K562 (cell line): Measurements from ENCODE around the gene EVL. TPM values are rescaled to one million over a fixed set of nuclear protein-coding genes. Genes with fewer than 3 reads are reported as not detected.

Experiments
- ATAC-seq: fragments of 200-7000 bp; cut with Tn5 transposase; 3 replicates; pipeline ENCODE4 v1.9.1; 2020; ENCODE audit warnings: moderate library complexity
- BruUV-seq: library from RNA; stranded (reverse); fragments of 400-500 nt; replicated peaks from 2 replicates; lab custom pipeline; 2021; lab: Mats Ljungman, UMichigan
- CTCF ChIA-PET: fragments of 300-600 bp; formaldehyde crosslinking; extraction: SDS; loops from one replicate; lab custom pipeline; 2021; ENCODE audit warnings: low intra/inter-chr PET ratio; lab: Yijun Ruan, JAX
- POLR2A ChIA-PET: fragments of 300-600, 350-650 bp; sonication (Branson Sonifier 250); formaldehyde crosslinking; extraction: SDS; loops from one replicate; lab custom pipeline; 2021; ENCODE audit warnings: antibody characterized with exemption, inconsistent platforms; lab: Yijun Ruan, JAX
- DNase-seq, 4 experiments: peaks; one replicate each; pipeline versions ENCODE4 v3.0.0 to v3.0.0-alpha.2; 2011 to 2018; ENCODE audit warnings: low spot score in 3 of 4, mixed read lengths in 3 of 4; ENCODE audit errors: extremely low read depth in 1 of 4
- FAIRE-seq: peaks from 2 replicates; lab custom pipeline; 2011; peaks lifted over from hg19 to GRCh38; lab: Jason Lieb, UNC
- H2AFZ ChIP-seq: 2 replicates; pipeline ENCODE4 v1.6.0; 2011; ENCODE audit warnings: low read depth, low read length, control low read depth, inconsistent platforms
- H3K27ac ChIP-seq: fragments of 200-600 bp; 3 replicates; pipeline ENCODE4 v1.8.0; 2011; ENCODE audit warnings: low read depth, mild to moderate bottlenecking, control low read depth, inconsistent platforms, low read length, moderate library complexity, mixed read lengths; ENCODE audit errors: extremely low read depth
- H3K27me3 ChIP-seq, 2 experiments: fragments of 300-600 bp in 1 of 2; 2 replicates in 1 of 2; 3 replicates in 1 of 2; pipeline versions ENCODE4 v1.6.0 to v1.8.0; 2011; ENCODE audit warnings: inconsistent platforms in 2 of 2, low read length in 2 of 2, mild to moderate bottlenecking in 1 of 2, mixed read lengths in 1 of 2, moderate library complexity in 1 of 2; ENCODE audit not compliant: control insufficient read depth in 2 of 2, insufficient read depth in 2 of 2
- H3K36me3 ChIP-seq: fragments of 300-600 bp; 3 replicates; pipeline ENCODE4 v1.8.0; 2011; ENCODE audit warnings: mild to moderate bottlenecking, low read length, inconsistent platforms; ENCODE audit not compliant: control insufficient read depth, insufficient read depth
- H3K4me1 ChIP-seq, 2 experiments: fragments of 200-600 bp in 1 of 2; replicated peaks in 1 of 2; 2 replicates in 1 of 2; 3 replicates in 1 of 2; pipeline versions ENCODE4 v1.5.1 to v1.8.0; 2011; ENCODE audit warnings: inconsistent platforms in 2 of 2, low read length in 2 of 2, mild to moderate bottlenecking in 1 of 2, mixed read lengths in 1 of 2, moderate library complexity in 1 of 2; ENCODE audit not compliant: control insufficient read depth in 2 of 2, insufficient read depth in 2 of 2
- H3K4me2 ChIP-seq: 2 replicates; pipeline ENCODE4 v1.6.1; 2011; ENCODE audit warnings: low read length, control low read depth, inconsistent platforms, mixed read lengths; ENCODE audit not compliant: insufficient read depth
- H3K4me3 ChIP-seq: fragments of 200-600 bp; sonication (generic), shearing (Covaris generic); 2 replicates; pipeline ENCODE4 v1.5.1; 2016; ENCODE audit warnings: control low read depth, inconsistent platforms
- H3K79me2 ChIP-seq: fragments of 200-600 bp; 3 replicates; pipeline ENCODE4 v1.8.0; 2011; ENCODE audit warnings: low read length, inconsistent platforms; ENCODE audit not compliant: control insufficient read depth, insufficient read depth
- H3K9ac ChIP-seq, 2 experiments: 2 replicates each; pipeline versions ENCODE4 v1.6.0 to v1.6.1; 2011; ENCODE audit warnings: low read depth in 2 of 2, low read length in 2 of 2, control low read depth in 1 of 2, inconsistent platforms in 1 of 2, mild to moderate bottlenecking in 1 of 2, mixed read lengths in 1 of 2; ENCODE audit not compliant: insufficient read depth in 1 of 2
- H3K9me1 ChIP-seq: one replicate; pipeline ENCODE4 v1.6.0; 2011; ENCODE audit warnings: inconsistent platforms, mild to moderate bottlenecking, low read length, moderate library complexity; ENCODE audit not compliant: control insufficient read depth, insufficient read depth
- H3K9me3 ChIP-seq: replicated peaks from 2 replicates; pipeline ENCODE4 v1.5.1; 2011; ENCODE audit warnings: low read depth, low read length, inconsistent platforms; ENCODE audit not compliant: control insufficient read depth, insufficient read depth
- H4K20me1 ChIP-seq: replicated peaks from 2 replicates; pipeline ENCODE4 v1.6.1; 2011; ENCODE audit warnings: low read length, inconsistent platforms, mixed read lengths; ENCODE audit not compliant: control insufficient read depth, insufficient read depth
- C11orf30 ChIP-seq: fragments of 450-650 bp; IDR thresholded peaks from 2 replicates; pipeline ENCODE4 v1.6.1; 2016; ENCODE audit warnings: low read depth, mild to moderate bottlenecking
- WGBS: fragments of 100-300 bp; shearing (Covaris generic); methylation state at CpG from one replicate; pipeline ENCODE4 v1.1.6; 2016; ENCODE audit warnings: low coverage, mixed read lengths; ENCODE audit not compliant: insufficient coverage; ENCODE audit errors: missing lambda C conversion rate; 5-methylcytosine and 5-hydroxymethylcytosine counted together
- in situ Hi-C: fragments of 300-500 bp; cut with MboI; formaldehyde crosslinking; loops from 4 replicates; pipeline ENCODE4 v1.15.0; 2018; ENCODE audit warnings: inconsistent platforms, mixed read lengths
- intact Hi-C: fragments of 100-400 bp; cut with micrococcal nuclease; formaldehyde crosslinking; loops from 2 replicates; pipeline ENCODE4 v1.14.2; 2022
- polyA plus RNA-seq, 8 experiments: library from polyadenylated mRNA; depleted of rRNA in 4 of 8; stranded (reverse) in 5 of 8; unstranded in 3 of 8; fragments of >200 nt; fragmentation: Nextera tagmentation in 2 of 8; fragmentation: Illumina TruSeq in 1 of 8; extraction: Ambion mirVana in 2 of 8; extraction: Trizol in 1 of 8; gene quantifications; 2 replicates each; pipeline versions ENCODE4 v1.2.1 to v1.2.3, GENCODE V29; 2011 to 2014; ENCODE audit warnings: inconsistent platforms in 1 of 8, missing spikeins in 1 of 8
- total RNA-seq, 7 experiments: library from RNA; depleted of rRNA in 6 of 7; stranded (reverse); fragments of >200 nt in 6 of 7; fragmentation: Illumina TruSeq in 2 of 7; extraction: Trizol in 2 of 7; gene quantifications; 2 replicates each; pipeline versions ENCODE4 v1.2.1 to v1.2.3, GENCODE V29; 2011 to 2021; ENCODE audit warnings: low replicate concordance in 1 of 7
- TF ChIP-seq, protein P1 (sequence below), 2 experiments: fragments of 450-650 bp in 1 of 2; sonication (generic) in 1 of 2; formaldehyde crosslinking in 1 of 2; IDR thresholded peaks in 1 of 2; conservative IDR thresholded peaks in 1 of 2; 2 replicates each; pipeline versions ENCODE4 v1.6.1 to v1.8.1; 2016 to 2023; ENCODE audit warnings: mild to moderate bottlenecking in 2 of 2, moderate library complexity in 2 of 2, inconsistent platforms in 1 of 2, missing genetic modification reagents in 1 of 2

EVL gene
- total and polyA plus RNA-seq, 9 of the 15 experiments (the other 6 are each of a cell fraction or from before 2014, with no cell fraction given), result 2.9 to 43.4 (median 23.9) TPM

DNA sequence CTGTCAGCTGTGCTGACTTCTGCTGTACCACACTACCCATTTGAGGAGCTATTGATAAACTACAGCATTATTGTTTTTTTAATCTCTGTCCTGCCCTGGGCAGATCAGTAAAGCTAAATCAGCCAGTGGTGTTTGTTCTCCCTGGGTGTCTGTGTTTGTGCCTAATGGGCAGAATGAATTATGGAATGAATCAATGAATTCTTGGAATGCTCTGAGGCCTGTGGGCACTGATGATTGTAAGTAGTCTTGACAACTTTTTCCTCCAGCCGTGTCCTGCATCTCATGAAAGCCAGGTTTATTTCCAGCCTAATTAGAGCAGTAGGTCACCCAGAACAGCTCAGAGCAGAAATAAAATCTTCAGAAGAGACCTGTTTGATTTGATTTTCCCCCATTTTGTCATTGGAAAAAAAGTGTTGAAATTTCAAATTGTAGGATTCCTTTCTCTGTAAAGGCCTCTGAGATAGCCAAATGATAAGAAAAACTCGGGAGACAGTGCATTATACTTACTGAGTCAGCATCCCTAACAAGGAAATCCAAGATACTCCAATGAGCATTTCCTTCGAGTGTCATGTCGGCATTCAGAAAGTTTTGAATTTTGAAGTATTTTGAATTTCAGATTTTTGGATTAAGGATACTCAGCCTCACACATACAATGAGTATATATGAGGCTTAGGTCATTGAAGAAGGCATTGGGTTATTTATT is 19.4 kb upstream of the EVL start:
- intact Hi-C loops, result no loop called here
- H3K4me3 ChIP-seq, result no peak overlapping the region
- in situ Hi-C loops, result no loop called here
- peaks cover 3 to 11% of the 10 kb centered on the region in 2 experiments; a peak in 2 of 5 replicates for H3K4me1 ChIP-seq
- TF ChIP-seq, protein P1, sequence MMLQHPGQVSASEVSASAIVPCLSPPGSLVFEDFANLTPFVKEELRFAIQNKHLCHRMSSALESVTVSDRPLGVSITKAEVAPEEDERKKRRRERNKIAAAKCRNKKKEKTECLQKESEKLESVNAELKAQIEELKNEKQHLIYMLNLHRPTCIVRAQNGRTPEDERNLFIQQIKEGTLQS (IDR thresholded peaks at IDR 0.05), result no peak
- TF ChIP-seq, protein P1 (CRISPR knock-in tag; conservative IDR thresholded peaks at IDR 0.05), result no peak
- TF ChIP-seq C11orf30, result peak; percentile 13; the same call in 1 of the 2 replicates
- DNase-seq (no peak), FAIRE-seq (no peak), ATAC-seq (no peak)
- H3K9me1 ChIP-seq, result no peaks in the 10 kb centered on the region
- WGBS, result 50% methylated on average over 4 of the region's 4 CpGs
- no peaks in the 10 kb centered on the region; the same call in 2 of the 3 replicates for H3K36me3 ChIP-seq
- no peak overlapping the region for H3K27ac ChIP-seq
- H2AFZ ChIP-seq, result no peak overlapping the region
- ChIA-PET POLR2A (interaction anchor here (0.6 kb wide), 1 partner anchor 225 kb away, joined by 3 read pairs; no protein-coding TSS in a partner anchor), CTCF (interaction anchor here (1.1 kb wide), 1 partner anchor 63 kb away, joined by 4 read pairs; no protein-coding TSS in a partner anchor)
- no peak overlapping the region for H3K9ac ChIP-seq
- no peaks in the 10 kb centered on the region for H4K20me1 ChIP-seq
- no peaks in the 10 kb centered on the region for H3K9me3 ChIP-seq
- H3K4me2 ChIP-seq, result peak overlapping the region; percentile 1; the same call in 1 of the 2 replicates
- H3K27me3 ChIP-seq, result no peaks in the 10 kb centered on the region
- no TSS peak for BruUV-seq
- peaks cover 3% of the 10 kb centered on the region; the same call in 2 of the 3 replicates for H3K79me2 ChIP-seq
